ENCODE measurements around the gene LRRC4B. TPM values are rescaled to one million over a fixed set of nuclear protein-coding genes. Genes with fewer than 3 reads are reported as not detected.
A peak's percentile ranks its signal among the peaks of the same experiment; 100 is the strongest.

The LRRC4B gene
- polyA plus RNA-seq, 4 donors = 1.1 to 5.4 (median 3.2) TPM; not detected in 1

DNA sequence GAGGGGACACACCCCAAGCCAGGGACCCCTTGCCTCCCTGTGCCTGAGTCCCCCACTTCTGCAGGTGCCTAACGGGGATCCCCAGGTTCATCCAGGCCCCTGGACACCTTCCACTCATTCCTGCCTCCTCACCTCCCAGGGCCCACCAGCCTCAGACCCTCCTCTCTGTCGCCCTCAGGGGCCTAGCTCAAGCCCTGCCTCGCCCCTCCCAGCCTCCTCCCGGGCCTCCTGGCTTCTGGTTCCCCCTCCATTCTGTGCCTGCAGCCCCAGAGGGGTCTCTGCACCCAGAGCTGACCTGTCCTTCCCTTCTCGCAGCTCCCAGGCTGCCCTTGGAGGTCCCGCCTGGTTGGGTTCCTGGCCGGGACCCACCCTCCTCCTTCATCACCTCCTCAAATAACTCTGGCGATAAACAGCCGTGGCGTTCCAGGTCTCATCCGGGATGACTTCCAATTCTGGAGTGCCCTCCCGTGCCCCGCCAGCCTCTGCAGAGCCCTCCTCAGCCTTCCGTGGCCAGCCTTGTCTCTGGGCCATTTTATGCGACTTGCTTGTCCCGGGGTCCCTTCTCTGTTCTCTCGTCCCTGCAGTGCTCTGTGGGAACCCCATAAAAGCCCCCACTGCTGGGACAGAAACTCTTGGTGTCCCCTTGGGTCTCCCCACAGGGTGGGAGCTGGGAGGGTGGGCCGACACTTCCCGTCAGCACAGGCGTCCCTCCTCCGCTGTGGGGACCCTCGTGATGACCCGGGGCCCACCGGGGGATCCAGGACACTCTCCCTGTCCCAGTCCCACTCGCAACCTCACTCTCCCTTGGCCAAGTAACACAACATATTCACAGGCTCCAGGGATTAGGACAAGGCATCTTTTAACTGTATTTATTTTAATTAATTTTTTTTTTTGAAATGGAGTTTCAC, 66.4 kb downstream of the LRRC4B start:
- no peak for FAIRE-seq
- no peaks in the 10 kb centered on the region for H3K9me3 ChIP-seq (ENCODE audit: control insufficient read depth in 2 of 2, insufficient read depth in 1 of 2, low read depth in 1 of 2, low read length in 1 of 2)
- peaks cover 0 to 4% (median 3%) of the 10 kb centered on the region in 3 donors for H3K4me1 ChIP-seq (ENCODE audit: control insufficient read depth in 3 of 3, insufficient read depth in 2 of 3, low read depth in 1 of 3, low read length in 2 of 3)
- WGBS, 3 donors = 65 to 81% (median 71%) methylated on average over 25 of the region's 25 CpGs
- no peak overlapping the region for H3K4me3 ChIP-seq (ENCODE audit: low read depth in 1 of 3, low read length in 3 of 3)
- no peak for DNase-seq
- H3K36me3 ChIP-seq (ENCODE audit: control insufficient read depth in 3 of 3, insufficient read depth in 2 of 3, low read depth in 1 of 3, low read length in 3 of 3) = peaks cover 0 to 5% (median 2%) of the 10 kb centered on the region in 3 donors
- H3K27ac ChIP-seq (ENCODE audit: low read depth in 1 of 3, low read length in 2 of 3) = no peak overlapping the region
- peaks cover 0 to 19% (median 0%) of the 10 kb centered on the region in 3 donors for H3K27me3 ChIP-seq (ENCODE audit: control insufficient read depth in 3 of 3, insufficient read depth in 3 of 3, low read length in 3 of 3)

DNA sequence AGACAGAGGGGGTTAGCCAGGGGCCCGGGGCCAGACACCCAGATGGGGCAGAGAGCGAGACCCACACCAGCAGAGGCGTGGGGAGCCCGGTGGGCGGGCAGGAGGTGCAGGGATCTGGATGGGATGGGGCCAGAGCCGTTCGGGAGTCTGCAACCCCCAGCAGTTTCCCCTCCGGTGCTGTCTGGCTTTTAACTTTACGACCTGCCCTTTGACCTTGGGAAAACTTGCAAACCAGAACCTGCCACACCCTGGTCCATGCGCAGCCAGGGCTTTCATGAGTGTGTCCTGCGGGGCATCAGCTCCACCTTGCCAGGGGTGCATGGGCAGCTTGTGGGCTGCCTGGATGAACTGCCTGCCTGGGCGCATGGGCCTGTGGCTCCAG, 67.1 kb downstream of the LRRC4B start:
- FAIRE-seq (no peak), DNase-seq (peak in 1 of 2 donors; percentile 45)
- Histone ChIP-seq H3K4me1 (ENCODE audit: control insufficient read depth in 3 of 3, insufficient read depth in 2 of 3, low read depth in 1 of 3, low read length in 2 of 3) (peaks cover 0 to 4% (median 3%) of the 10 kb centered on the region in 3 donors), H3K36me3 (ENCODE audit: control insufficient read depth in 3 of 3, insufficient read depth in 2 of 3, low read depth in 1 of 3, low read length in 3 of 3) (peaks cover 0 to 3% (median 2%) of the 10 kb centered on the region in 3 donors), H3K4me3 (ENCODE audit: low read depth in 1 of 3, low read length in 3 of 3) (no peak overlapping the region), H3K27ac (ENCODE audit: low read depth in 1 of 3, low read length in 2 of 3) (no peak overlapping the region), H3K9me3 (ENCODE audit: control insufficient read depth in 2 of 2, insufficient read depth in 1 of 2, low read depth in 1 of 2, low read length in 1 of 2) (no peaks in the 10 kb centered on the region), H3K27me3 (ENCODE audit: control insufficient read depth in 3 of 3, insufficient read depth in 3 of 3, low read length in 3 of 3) (peaks cover 0 to 21% (median 0%) of the 10 kb centered on the region in 3 donors)
- 24 to 58% (median 40%) methylated on average over 8 to 12 of the region's 12 CpGs for WGBS, 3 donors

DNA sequence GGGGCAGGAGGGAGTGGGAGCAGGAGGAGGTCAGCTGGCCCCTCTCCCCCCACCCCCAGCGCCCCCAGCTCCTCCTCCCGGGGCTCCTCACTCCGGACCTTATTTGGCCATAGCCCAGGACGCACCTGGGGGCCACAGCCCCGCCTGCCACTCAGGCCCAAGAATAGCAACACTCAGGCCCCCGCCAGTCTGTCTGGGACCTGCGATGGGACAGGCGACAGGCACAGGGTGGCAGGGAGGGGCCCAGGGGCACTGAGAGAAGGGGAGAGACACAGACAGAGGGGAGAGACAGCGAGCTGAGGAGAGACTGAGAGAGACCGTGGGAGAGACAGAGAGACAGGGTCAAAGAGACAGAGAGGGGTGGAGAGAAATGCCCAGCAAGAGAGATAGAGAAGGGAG, 67.5 kb downstream of the LRRC4B start:
- H3K36me3 ChIP-seq (ENCODE audit: control insufficient read depth in 3 of 3, insufficient read depth in 2 of 3, low read depth in 1 of 3, low read length in 3 of 3) = no peaks in the 10 kb centered on the region
- peaks cover 0 to 4% (median 3%) of the 10 kb centered on the region in 3 donors for H3K4me1 ChIP-seq (ENCODE audit: control insufficient read depth in 3 of 3, insufficient read depth in 2 of 3, low read depth in 1 of 3, low read length in 2 of 3)
- no peaks in the 10 kb centered on the region for H3K9me3 ChIP-seq (ENCODE audit: control insufficient read depth in 2 of 2, insufficient read depth in 1 of 2, low read depth in 1 of 2, low read length in 1 of 2)
- peaks cover 0 to 21% (median 0%) of the 10 kb centered on the region in 3 donors for H3K27me3 ChIP-seq (ENCODE audit: control insufficient read depth in 3 of 3, insufficient read depth in 3 of 3, low read length in 3 of 3)
- DNase-seq (no peak), FAIRE-seq (no peak)
- no peak overlapping the region for H3K27ac ChIP-seq (ENCODE audit: low read depth in 1 of 3, low read length in 2 of 3)
- H3K4me3 ChIP-seq (ENCODE audit: low read depth in 1 of 3, low read length in 3 of 3) = no peak overlapping the region
- 25 to 45% (median 44%) methylated on average over 5 to 10 of the region's 10 CpGs for WGBS, 3 donors

DNA sequence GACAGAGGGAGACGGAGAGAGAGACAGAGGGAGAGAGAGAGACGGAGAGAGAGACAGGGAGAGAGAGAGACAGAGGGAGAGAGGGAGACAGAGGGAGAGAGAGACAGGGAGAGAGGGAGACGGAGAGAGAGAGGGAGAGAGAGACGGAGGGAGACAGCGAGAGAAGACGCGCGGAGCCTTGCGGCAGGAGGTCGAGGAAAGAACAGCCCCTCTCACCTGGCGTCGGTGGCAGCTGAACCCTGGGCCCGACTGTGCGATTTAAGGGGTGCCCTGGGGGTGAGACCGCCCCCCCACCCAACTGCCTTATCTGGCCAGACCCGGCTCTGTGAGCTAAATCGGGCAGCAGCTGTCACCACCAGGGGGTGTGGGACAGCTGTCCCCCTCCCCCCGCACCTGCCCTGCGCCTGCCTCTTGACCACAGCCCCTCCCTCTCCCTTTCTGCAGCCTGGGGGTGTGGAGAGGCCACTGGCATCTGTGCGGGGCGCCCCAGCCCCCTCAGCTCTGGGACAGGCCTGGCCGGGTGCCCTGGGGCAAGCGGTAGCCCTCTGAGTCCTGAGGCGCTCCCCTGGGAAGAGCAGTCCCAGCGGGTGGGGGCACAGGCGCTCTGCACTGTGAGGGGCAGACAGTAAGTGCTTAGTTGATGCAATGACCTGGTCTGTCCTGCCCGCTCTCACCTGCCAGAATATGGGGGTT, 68.0 kb downstream of the LRRC4B start:
- no peak overlapping the region for H3K27ac ChIP-seq (ENCODE audit: low read depth in 1 of 3, low read length in 2 of 3)
- H3K27me3 ChIP-seq (ENCODE audit: control insufficient read depth in 3 of 3, insufficient read depth in 3 of 3, low read length in 3 of 3) = peaks cover 0 to 23% (median 0%) of the 10 kb centered on the region in 3 donors
- H3K4me1 ChIP-seq (ENCODE audit: control insufficient read depth in 3 of 3, insufficient read depth in 2 of 3, low read depth in 1 of 3, low read length in 2 of 3) = peaks cover 0 to 4% (median 3%) of the 10 kb centered on the region in 3 donors
- no peaks in the 10 kb centered on the region for H3K36me3 ChIP-seq (ENCODE audit: control insufficient read depth in 3 of 3, insufficient read depth in 2 of 3, low read depth in 1 of 3, low read length in 3 of 3)
- no peaks in the 10 kb centered on the region for H3K9me3 ChIP-seq (ENCODE audit: control insufficient read depth in 2 of 2, insufficient read depth in 1 of 2, low read depth in 1 of 2, low read length in 1 of 2)
- H3K4me3 ChIP-seq (ENCODE audit: low read depth in 1 of 3, low read length in 3 of 3) = no peak overlapping the region
- DNase-seq (no peak), FAIRE-seq (no peak)
- 45 to 54% (median 54%) methylated on average over 17 to 27 of the region's 27 CpGs for WGBS, 3 donors

DNA sequence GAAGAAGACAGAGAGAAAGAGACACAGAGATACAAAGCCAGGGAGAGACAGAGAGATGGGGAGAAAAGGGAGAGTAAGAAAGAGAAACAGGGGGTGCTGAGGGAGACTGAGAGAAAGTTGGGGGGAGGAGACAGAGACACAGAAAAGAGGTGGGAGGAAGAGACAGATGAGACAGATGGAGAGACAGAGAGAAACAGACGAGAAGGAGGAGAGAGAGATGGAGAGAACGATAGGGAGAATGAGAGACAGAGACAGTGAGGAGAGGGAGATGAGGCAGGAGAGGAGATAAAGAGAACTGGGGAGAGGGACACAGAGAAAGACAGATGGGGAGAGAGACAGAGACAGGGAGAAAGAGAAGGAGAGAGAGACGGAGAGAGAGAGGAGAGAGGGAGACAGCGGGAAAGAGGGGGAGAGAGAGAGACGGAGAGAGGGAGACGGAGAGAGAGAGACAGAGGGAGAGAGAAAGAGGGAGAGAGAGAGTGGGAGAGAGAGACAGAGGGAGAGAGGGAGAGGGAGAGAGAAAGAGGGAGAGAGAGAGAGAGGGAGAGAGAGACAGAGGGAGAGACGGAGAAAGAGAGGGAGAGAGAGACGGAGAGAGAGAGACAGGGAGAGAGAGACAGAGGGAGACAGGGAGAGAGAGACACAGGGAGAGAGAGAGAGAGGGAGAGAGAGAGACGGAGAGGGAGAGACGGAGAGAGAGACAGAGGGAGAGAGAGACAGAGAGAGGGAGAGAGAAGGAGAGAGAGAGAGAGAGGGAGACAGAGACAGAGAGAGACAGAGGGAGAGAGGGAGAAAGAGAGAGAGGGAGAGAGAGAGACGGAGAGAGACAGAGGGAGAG, 69.8 kb downstream of the LRRC4B start:
- WGBS, 3 donors = 77 to 91% (median 83%) methylated on average over 11 of the region's 11 CpGs
- Histone ChIP-seq H3K27me3 (ENCODE audit: control insufficient read depth in 3 of 3, insufficient read depth in 3 of 3, low read length in 3 of 3) (peaks cover 0 to 23% (median 0%) of the 10 kb centered on the region in 3 donors), H3K9me3 (ENCODE audit: control insufficient read depth in 2 of 2, insufficient read depth in 1 of 2, low read depth in 1 of 2, low read length in 1 of 2) (no peaks in the 10 kb centered on the region), H3K27ac (ENCODE audit: low read depth in 1 of 3, low read length in 2 of 3) (no peak overlapping the region), H3K4me3 (ENCODE audit: low read depth in 1 of 3, low read length in 3 of 3) (no peak overlapping the region), H3K4me1 (ENCODE audit: control insufficient read depth in 3 of 3, insufficient read depth in 2 of 3, low read depth in 1 of 3, low read length in 2 of 3) (peaks cover 0 to 4% (median 3%) of the 10 kb centered on the region in 3 donors), H3K36me3 (ENCODE audit: control insufficient read depth in 3 of 3, insufficient read depth in 2 of 3, low read depth in 1 of 3, low read length in 3 of 3) (no peaks in the 10 kb centered on the region)
- DNase-seq (no peak), FAIRE-seq (no peak)

DNA sequence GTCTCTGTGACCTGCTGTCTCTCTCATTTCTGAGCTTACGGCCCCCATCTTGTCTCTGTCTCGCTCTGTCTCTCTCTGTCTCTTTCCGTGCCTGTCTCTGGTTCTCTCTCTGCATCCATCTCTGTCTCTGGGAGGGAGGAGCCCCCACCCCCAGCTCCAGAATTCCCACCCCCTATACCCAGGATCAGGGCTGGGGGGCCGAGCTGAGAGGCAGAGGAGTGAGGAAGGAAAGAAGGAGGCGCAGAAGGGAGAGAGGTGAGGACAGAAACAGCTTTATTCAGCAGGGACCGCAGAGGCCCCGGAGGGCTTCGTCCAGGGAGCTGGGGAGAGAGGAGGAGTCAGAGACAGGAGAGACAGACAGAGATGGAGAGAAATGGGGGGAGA, 71.2 kb downstream of the LRRC4B start:
- Histone ChIP-seq H3K36me3 (ENCODE audit: control insufficient read depth in 3 of 3, insufficient read depth in 2 of 3, low read depth in 1 of 3, low read length in 3 of 3) (no peaks in the 10 kb centered on the region), H3K4me1 (ENCODE audit: control insufficient read depth in 3 of 3, insufficient read depth in 2 of 3, low read depth in 1 of 3, low read length in 2 of 3) (peaks cover 0 to 5% (median 4%) of the 10 kb centered on the region in 3 donors), H3K9me3 (ENCODE audit: control insufficient read depth in 2 of 2, insufficient read depth in 1 of 2, low read depth in 1 of 2, low read length in 1 of 2) (no peaks in the 10 kb centered on the region), H3K27ac (ENCODE audit: low read depth in 1 of 3, low read length in 2 of 3) (no peak overlapping the region), H3K4me3 (ENCODE audit: low read depth in 1 of 3, low read length in 3 of 3) (no peak overlapping the region), H3K27me3 (ENCODE audit: control insufficient read depth in 3 of 3, insufficient read depth in 3 of 3, low read length in 3 of 3) (peaks cover 0 to 23% (median 0%) of the 10 kb centered on the region in 3 donors)
- 78 to 94% (median 87%) methylated on average over 8 of the region's 8 CpGs for WGBS, 3 donors
- DNase-seq (no peak), FAIRE-seq (no peak)

DNA sequence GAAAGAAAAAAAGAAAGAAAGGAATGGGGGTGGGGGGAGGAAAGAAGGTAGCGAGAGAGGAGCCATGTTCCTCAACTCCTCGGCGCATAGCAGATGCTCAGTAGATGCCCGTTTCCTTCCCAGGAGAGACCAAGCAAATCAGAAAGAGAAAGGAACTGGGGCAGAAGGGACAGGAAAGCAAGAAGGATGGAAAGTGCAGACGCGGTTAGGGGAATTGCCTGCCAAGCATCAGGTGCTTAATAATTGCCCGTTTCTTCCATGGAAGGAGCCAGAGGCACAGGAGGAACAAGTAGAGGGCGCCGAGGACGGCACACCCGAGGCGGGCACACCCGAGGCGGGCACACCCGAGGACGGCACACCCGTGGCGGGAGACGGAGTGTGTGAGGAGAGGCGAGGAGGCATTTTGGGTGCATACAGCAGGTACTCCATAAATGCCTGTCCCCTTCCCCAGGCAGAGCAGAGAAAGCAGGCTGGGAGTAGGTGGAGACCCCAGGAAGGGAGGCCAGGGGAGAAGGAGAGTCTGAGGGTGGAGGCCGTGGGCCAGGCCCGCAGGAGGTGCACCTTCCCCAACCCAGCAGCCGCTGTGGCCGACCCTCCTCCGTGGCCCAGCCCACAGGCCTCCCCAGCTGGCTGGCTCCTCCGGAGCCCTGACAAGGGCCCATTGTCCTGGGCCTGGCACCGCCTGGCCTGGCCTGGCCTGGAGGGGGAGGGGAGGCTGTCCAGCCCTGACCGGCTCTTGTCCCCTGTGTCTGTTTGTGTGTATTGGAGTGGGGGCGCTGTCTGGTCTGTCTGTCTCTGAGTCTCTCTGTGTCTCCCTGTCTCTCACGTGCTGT, 71.8 kb downstream of the LRRC4B start:
- DNase-seq = no peak
- H3K27ac ChIP-seq (ENCODE audit: low read depth in 1 of 3, low read length in 2 of 3) = no peak overlapping the region

More for the DNA sequence above, 71.8 kb downstream of the LRRC4B start:
- peaks cover 0 to 6% (median 4%) of the 10 kb centered on the region in 3 donors for H3K4me1 ChIP-seq (ENCODE audit: control insufficient read depth in 3 of 3, insufficient read depth in 2 of 3, low read depth in 1 of 3, low read length in 2 of 3)
- 65 to 75% (median 70%) methylated on average over 29 to 30 of the region's 30 CpGs for WGBS, 3 donors
- no peaks in the 10 kb centered on the region for H3K36me3 ChIP-seq (ENCODE audit: control insufficient read depth in 3 of 3, insufficient read depth in 2 of 3, low read depth in 1 of 3, low read length in 3 of 3)
- H3K9me3 ChIP-seq (ENCODE audit: control insufficient read depth in 2 of 2, insufficient read depth in 1 of 2, low read depth in 1 of 2, low read length in 1 of 2) = no peaks in the 10 kb centered on the region
- H3K4me3 ChIP-seq (ENCODE audit: low read depth in 1 of 3, low read length in 3 of 3) = no peak overlapping the region
- no peak for FAIRE-seq
- peaks cover 0 to 23% (median 0%) of the 10 kb centered on the region in 3 donors for H3K27me3 ChIP-seq (ENCODE audit: control insufficient read depth in 3 of 3, insufficient read depth in 3 of 3, low read length in 3 of 3)

All from small intestine (tissue), 7 donors.